ENCODE results near the gene SASH1.

Gene SASH1

GRCh38 chr6:148455674-148456558 lies 113.3 kb downstream of the SASH1 start:
- in situ Hi-C loops (cut with MboI; ENCODE audit: low sequenced_read_pairs) = no loop called here

- in situ Hi-C loops (cut with MboI; ENCODE audit: low sequenced_read_pairs) = no loop called here
Measured at GRCh38 chr6:148457137-148457842, 114.7 kb downstream of the SASH1 start.

GRCh38 chr6:148457843-148458159 lies 115.2 kb downstream of the SASH1 start:
- in situ Hi-C loops (cut with MboI; ENCODE audit: low sequenced_read_pairs) = no loop called here

GRCh38 chr6:148459238-148459637 lies 116.6 kb downstream of the SASH1 start:
- in situ Hi-C loops (cut with MboI; ENCODE audit: low sequenced_read_pairs) = no loop called here

GRCh38 chr6:148460876-148461646 lies 118.4 kb downstream of the SASH1 start:
- in situ Hi-C loops (cut with MboI; ENCODE audit: low sequenced_read_pairs) = no loop called here

GRCh38 chr6:148461986-148462577 lies 119.4 kb downstream of the SASH1 start:
- in situ Hi-C loops (cut with MboI; ENCODE audit: low sequenced_read_pairs) = no loop called here

- in situ Hi-C loops (cut with MboI; ENCODE audit: low sequenced_read_pairs) = no loop called here
Measured at GRCh38 chr6:148463671-148464070, 121.0 kb downstream of the SASH1 start.

- in situ Hi-C loops (cut with MboI; ENCODE audit: low sequenced_read_pairs) = no loop called here
Measured at GRCh38 chr6:148464319-148465010, 121.8 kb downstream of the SASH1 start.

- in situ Hi-C loops (cut with MboI; ENCODE audit: low sequenced_read_pairs) = no loop called here
Measured at GRCh38 chr6:148465011-148465335, 122.3 kb downstream of the SASH1 start.

GRCh38 chr6:148465670-148466069 lies 123.0 kb downstream of the SASH1 start:
- in situ Hi-C loops (cut with MboI; ENCODE audit: low sequenced_read_pairs) = no loop called here

- in situ Hi-C loops (cut with MboI; ENCODE audit: low sequenced_read_pairs) = no loop called here
Measured at GRCh38 chr6:148466158-148466557, 123.5 kb downstream of the SASH1 start.

GRCh38 chr6:148467926-148468325 lies 125.3 kb downstream of the SASH1 start:
- in situ Hi-C loops (cut with MboI; ENCODE audit: low sequenced_read_pairs) = no loop called here

GRCh38 chr6:148470156-148470555 lies 127.5 kb downstream of the SASH1 start:
- in situ Hi-C loops (cut with MboI; ENCODE audit: low sequenced_read_pairs) = no loop called here

GRCh38 chr6:148470606-148471465 lies 128.2 kb downstream of the SASH1 start:
- in situ Hi-C loops (cut with MboI; ENCODE audit: low sequenced_read_pairs) = no loop called here

GRCh38 chr6:148471624-148472159 lies 129.1 kb downstream of the SASH1 start:
- in situ Hi-C loops (cut with MboI; ENCODE audit: low sequenced_read_pairs) = no loop called here

- in situ Hi-C loops (cut with MboI; ENCODE audit: low sequenced_read_pairs) = no loop called here
Measured at GRCh38 chr6:148472171-148473105, 129.8 kb downstream of the SASH1 start.

- in situ Hi-C loops (cut with MboI; ENCODE audit: low sequenced_read_pairs) = no loop called here
Measured at GRCh38 chr6:148479497-148479896, 136.9 kb downstream of the SASH1 start.

GRCh38 chr6:148487461-148487860 lies 144.8 kb downstream of the SASH1 start:
- in situ Hi-C loops (cut with MboI; ENCODE audit: low sequenced_read_pairs) = no loop called here
